ENCODE measurements around the gene TGFBI.

Gene TGFBI

DNA sequence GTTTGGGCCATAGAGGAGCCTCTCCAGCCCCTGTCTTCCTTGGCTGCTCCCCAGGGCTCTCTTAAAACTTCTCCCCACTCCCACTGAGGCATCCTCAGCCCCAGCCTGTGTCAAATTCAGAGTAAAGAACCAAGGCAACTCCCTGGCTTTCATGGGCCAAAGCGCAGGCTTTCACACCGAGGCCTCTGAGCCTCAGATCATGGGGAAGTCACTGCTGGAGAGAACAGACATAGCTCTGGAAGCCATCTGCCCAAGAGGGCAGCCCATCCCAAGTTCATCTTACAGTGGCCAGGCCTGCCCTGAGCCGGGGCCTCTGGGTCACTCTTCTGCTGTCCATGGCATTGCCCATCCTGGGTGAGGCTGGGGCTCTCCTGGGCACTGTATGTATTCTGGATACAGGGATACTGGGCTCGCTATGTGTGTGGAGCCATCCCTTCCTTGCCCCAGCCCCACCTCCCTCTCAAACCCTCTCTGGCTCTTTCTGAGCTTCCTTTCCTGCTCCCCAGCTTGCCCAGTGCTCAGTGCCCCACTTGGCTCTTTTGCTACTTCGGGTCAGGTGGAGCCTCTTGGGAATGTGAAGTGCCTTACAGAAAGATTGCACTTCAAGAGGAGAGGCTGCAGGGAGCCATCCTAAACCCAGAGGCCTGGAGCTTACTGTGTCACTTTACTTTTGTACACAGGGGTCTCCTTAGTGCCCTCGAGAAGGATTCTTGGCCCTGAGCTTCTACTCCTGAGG, 33.0 kb downstream of the TGFBI start:
- TF ChIP-seq, protein P1, sequence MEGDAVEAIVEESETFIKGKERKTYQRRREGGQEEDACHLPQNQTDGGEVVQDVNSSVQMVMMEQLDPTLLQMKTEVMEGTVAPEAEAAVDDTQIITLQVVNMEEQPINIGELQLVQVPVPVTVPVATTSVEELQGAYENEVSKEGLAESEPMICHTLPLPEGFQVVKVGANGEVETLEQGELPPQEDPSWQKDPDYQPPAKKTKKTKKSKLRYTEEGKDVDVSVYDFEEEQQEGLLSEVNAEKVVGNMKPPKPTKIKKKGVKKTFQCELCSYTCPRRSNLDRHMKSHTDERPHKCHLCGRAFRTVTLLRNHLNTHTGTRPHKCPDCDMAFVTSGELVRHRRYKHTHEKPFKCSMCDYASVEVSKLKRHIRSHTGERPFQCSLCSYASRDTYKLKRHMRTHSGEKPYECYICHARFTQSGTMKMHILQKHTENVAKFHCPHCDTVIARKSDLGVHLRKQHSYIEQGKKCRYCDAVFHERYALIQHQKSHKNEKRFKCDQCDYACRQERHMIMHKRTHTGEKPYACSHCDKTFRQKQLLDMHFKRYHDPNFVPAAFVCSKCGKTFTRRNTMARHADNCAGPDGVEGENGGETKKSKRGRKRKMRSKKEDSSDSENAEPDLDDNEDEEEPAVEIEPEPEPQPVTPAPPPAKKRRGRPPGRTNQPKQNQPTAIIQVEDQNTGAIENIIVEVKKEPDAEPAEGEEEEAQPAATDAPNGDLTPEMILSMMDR (IDR thresholded peaks at IDR 0.05; ENCODE audit: insufficient read depth, low read depth, low read length, missing control alignments), result no peak
- H3K4me3 ChIP-seq (ENCODE audit: low read length), result no peak overlapping the region

DNA sequence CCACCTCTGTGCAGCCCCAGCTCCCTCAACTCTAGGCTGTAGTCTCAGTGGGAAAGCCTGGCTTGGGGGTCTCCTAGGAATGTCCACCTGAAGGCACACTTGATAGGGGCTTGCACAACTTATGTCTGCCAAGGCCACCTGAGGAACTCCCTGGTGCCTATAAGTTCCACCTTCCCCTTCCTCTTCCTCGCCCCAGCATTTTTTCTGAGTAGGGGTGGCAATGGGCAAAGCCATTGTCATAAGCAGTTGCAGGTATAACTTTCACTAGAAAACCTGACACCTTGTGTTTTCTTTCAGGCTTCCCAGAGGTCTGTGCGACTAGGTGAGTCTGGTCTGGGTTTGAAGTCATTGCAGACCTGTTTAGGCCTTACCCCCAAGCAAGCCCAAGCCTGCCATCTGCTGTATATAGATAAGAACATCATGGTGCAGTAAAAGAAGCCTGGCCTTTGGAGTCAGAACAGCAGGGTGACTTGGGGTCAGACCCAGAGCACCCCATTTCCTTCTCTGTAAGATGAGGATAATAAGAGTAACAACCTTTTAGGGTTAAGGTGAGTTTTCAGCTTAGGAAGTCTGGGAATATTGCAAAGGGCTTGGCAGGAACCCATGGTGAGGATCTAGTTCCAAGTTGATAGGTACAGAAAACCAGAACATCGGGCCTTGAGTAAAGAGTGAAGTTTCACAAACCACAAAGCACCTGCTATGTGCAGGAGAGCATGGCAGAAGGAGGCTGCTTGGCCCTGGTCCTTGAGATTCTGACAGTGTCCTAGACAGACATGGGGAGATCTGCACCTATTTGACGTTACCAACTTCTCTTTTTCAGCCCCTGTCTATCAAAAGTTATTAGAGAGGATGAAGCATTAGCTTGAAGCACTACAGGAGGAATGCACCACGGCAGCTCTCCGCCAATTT, 33.8 kb downstream of the TGFBI start:
- peak; percentile 72 for DNase-seq (ENCODE audit: low read depth)
- TF ChIP-seq, protein P1 (IDR thresholded peaks at IDR 0.05; ENCODE audit: insufficient read depth, low read depth, low read length, missing control alignments), result peak; percentile 81
- no peak overlapping the region for H3K4me3 ChIP-seq (ENCODE audit: low read length)

More for the DNA sequence above, 33.0 kb downstream of the TGFBI start:
- no peak for DNase-seq (ENCODE audit: low read depth)

DNA sequence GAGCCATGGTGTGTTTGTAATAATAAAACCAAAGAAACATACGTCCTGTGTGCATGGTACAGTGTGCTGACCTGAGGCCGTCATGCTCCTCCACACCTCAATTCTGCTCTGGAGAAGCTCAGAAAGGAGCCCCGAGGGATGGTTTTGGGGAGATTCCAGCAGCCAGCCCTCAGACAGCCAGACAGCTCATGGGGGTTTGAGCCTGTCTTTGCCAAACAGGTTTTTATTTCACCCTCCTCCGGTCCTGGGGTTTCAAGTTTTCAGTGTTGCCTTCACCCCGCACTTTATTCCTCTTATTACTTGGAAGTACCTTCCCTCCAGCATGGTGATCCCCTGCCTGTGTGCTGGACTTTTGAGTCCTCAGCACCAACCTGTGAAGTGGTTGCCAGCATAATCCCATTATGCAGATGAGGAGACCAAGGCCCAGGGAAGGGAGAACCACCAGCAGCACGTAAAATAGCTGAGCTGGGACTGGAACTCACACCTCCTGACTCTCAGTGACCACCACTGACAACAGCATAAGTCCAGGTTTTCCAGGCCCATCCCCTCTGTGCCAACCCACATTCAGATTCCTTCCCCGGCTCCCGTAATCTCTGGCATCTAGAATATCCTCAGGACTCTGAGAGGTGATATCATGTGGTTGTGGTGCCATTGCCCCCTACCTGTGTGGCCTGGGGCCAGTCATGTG, 35.1 kb downstream of the TGFBI start:
- DNase-seq (ENCODE audit: low read depth), result no peak
- no peak overlapping the region for H3K4me3 ChIP-seq (ENCODE audit: low read length)
- TF ChIP-seq, protein P1 (IDR thresholded peaks at IDR 0.05; ENCODE audit: insufficient read depth, low read depth, low read length, missing control alignments), result no peak

DNA sequence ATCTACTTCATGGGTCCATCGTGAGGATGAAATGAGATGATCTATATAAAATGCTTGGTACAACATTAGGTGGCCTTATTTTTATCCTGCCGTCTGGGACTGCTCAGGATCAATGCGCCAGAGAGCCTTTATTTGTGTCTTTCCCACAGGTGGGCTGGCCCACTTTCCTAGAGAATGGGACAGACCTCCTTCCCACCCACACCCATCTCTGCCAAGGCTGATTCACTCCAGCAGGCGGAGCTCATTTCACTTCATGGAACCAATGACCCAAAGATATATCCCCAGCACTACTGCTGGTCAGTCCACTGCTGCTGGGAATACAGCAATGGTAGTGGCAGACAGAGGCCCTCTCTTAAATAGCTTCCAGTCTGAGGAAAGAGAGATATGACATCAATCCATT, 35.7 kb downstream of the TGFBI start:
- TF ChIP-seq, protein P1 (IDR thresholded peaks at IDR 0.05; ENCODE audit: insufficient read depth, low read depth, low read length, missing control alignments), result peak; percentile 26
- H3K4me3 ChIP-seq (ENCODE audit: low read length), result no peak overlapping the region
- no peak for DNase-seq (ENCODE audit: low read depth)

DNA sequence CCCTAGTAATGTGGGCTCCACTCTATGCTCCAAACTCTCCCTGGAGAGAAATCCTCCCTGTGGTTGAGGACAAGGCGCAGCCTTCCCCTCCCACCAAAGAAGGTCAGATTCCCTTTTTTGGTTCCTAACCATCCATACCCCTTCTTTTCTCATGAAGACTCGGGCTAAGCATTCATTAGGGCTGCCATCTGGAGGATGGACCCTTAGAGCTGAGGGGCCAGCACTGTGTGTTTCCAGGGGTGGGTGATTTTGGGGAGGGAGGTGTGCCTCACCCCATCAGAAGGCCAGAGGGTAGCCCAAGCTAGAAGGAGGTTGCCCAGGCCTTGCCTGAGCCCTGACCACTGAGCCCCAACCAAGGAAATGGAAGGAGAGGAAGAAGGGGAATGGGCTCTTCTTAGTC, 36.8 kb downstream of the TGFBI start:
- H3K4me3 ChIP-seq (ENCODE audit: low read length), result no peak overlapping the region
- TF ChIP-seq, protein P1 (IDR thresholded peaks at IDR 0.05; ENCODE audit: insufficient read depth, low read depth, low read length, missing control alignments), result no peak
- no peak for DNase-seq (ENCODE audit: low read depth)

DNA sequence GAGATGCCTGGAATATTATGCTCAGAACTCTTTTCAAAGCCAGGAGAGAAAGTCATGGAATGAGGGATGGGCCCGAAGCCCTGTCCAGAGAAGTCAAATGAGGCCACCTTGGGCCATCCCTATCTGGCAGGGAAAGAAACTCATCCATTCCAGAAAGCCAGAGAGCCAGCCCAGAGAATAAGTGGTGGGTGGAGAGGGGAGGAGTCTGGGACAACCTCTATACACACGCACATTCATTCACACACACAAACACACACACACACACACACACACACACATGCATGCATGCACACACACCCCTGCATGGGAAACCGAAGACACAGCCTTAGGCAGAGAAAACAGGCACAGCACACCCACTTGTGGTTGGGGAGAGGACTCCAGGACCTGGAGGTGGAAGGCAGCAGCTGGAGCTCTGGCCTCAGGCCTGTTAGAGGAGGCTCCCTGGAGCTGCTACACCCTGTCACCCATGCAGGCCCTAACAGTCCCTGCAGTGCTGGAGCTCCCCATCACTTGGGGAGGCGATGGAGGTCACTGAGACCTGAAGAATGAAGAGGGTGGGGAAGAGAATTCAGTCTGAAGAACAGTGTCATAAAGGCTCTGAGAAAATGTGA, 38.0 kb downstream of the TGFBI start:
- peak; percentile 36 for DNase-seq (ENCODE audit: low read depth)
- TF ChIP-seq, protein P1 (IDR thresholded peaks at IDR 0.05; ENCODE audit: insufficient read depth, low read depth, low read length, missing control alignments), result peak; percentile 29
- H3K4me3 ChIP-seq (ENCODE audit: low read length), result no peak overlapping the region
